HepG2 (cell line): ENCODE results near the gene HAPLN3. TPM values are rescaled to one million over a fixed set of nuclear protein-coding genes. Genes with fewer than 3 reads are reported as not detected.

Experiments
- ATAC-seq: fragments of 200-7000 bp; cut with Tn5 transposase; 3 replicates; pipeline ENCODE4 v1.9.1; 2020; ENCODE audit warnings: mild to moderate bottlenecking, moderate library complexity
- BruUV-seq: library from RNA; stranded (reverse); fragments of 400-500 nt; replicated peaks from 2 replicates; lab custom pipeline; 2021; lab: Mats Ljungman, UMichigan
- CTCF ChIA-PET: fragments of 300-600 bp; formaldehyde crosslinking; extraction: SDS; loops from one replicate; lab custom pipeline; 2021; ENCODE audit warnings: low total read pairs, inconsistent platforms, low intra/inter-chr PET ratio; lab: Yijun Ruan, JAX
- POLR2A ChIA-PET: fragments of 350-600 bp; sonication (Branson Sonifier 250); formaldehyde crosslinking; loops from one replicate; lab custom pipeline; 2020; ENCODE audit warnings: antibody characterized with exemption, inconsistent platforms; lab: Yijun Ruan, JAX
- DNase-seq: peaks from one replicate; pipeline ENCODE4 v3.0.0-alpha.2; 2015; ENCODE audit warnings: low spot score
- FAIRE-seq: peaks from 3 replicates; lab custom pipeline; 2011; peaks lifted over from hg19 to GRCh38; lab: Jason Lieb, UNC
- H2AFZ ChIP-seq: one replicate; pipeline ENCODE4 v1.6.1; 2011; ENCODE audit warnings: low read length, inconsistent platforms
- H3K27ac ChIP-seq: fragments of 300-600 bp; 3 replicates; pipeline ENCODE4 v1.8.0; 2011; ENCODE audit warnings: mixed run types, mild to moderate bottlenecking, mixed read lengths, low read length, inconsistent platforms; ENCODE audit not compliant: insufficient read depth; ENCODE audit errors: extremely low read length
- H3K27me3 ChIP-seq, 2 experiments: fragments of 200-600 bp in 1 of 2; 2 replicates in 1 of 2; 3 replicates in 1 of 2; pipeline versions ENCODE4 v1.6.0 to v1.8.0; 2011; ENCODE audit warnings: low read length in 2 of 2, mild to moderate bottlenecking in 2 of 2, moderate library complexity in 2 of 2, inconsistent platforms in 1 of 2; ENCODE audit not compliant: insufficient read depth in 2 of 2, control insufficient read depth in 1 of 2
- H3K36me3 ChIP-seq, 2 experiments: fragments of 200-600 bp in 1 of 2; replicated peaks in 1 of 2; 2 replicates in 1 of 2; 3 replicates in 1 of 2; pipeline versions ENCODE4 v1.5.1 to v1.8.0; 2011; ENCODE audit warnings: low read length in 2 of 2, inconsistent platforms in 1 of 2; ENCODE audit not compliant: insufficient read depth in 2 of 2, control insufficient read depth in 1 of 2
- H3K4me1 ChIP-seq: 2 replicates; pipeline ENCODE4 v1.5.1; 2012; ENCODE audit warnings: low read length, inconsistent platforms; ENCODE audit not compliant: insufficient read depth
- H3K4me2 ChIP-seq: 2 replicates; pipeline ENCODE4 v1.6.0; 2011; ENCODE audit warnings: low read depth, low read length, inconsistent platforms
- H3K4me3 ChIP-seq, 3 experiments: fragments of 200-600 bp in 1 of 3; sonication (generic), shearing (Covaris generic) in 1 of 3; replicated peaks in 1 of 3; 2 replicates each; pipeline ENCODE4 v1.5.1; 2011 to 2016; ENCODE audit warnings: low read length in 3 of 3, inconsistent platforms in 2 of 3, low read depth in 2 of 3, mild to moderate bottlenecking in 2 of 3, control low read depth in 1 of 3, mixed read lengths in 1 of 3; ENCODE audit not compliant: insufficient read depth in 1 of 3
- H3K79me2 ChIP-seq: one replicate; pipeline ENCODE4 v1.6.1; 2011; ENCODE audit warnings: low read length, inconsistent platforms; ENCODE audit not compliant: insufficient read depth
- H3K9ac ChIP-seq: 2 replicates; pipeline ENCODE4 v1.6.0; 2011; ENCODE audit warnings: mild to moderate bottlenecking, low read depth, low read length, inconsistent platforms; ENCODE audit not compliant: insufficient read depth
- H3K9me3 ChIP-seq: 2 replicates; pipeline ENCODE4 v1.5.1; 2012; ENCODE audit warnings: mild to moderate bottlenecking, low read length
- H4K20me1 ChIP-seq: 2 replicates; pipeline ENCODE4 v1.6.0; 2011; ENCODE audit warnings: inconsistent platforms, mild to moderate bottlenecking, low read length, moderate library complexity; ENCODE audit not compliant: insufficient read depth
- AKAP8 ChIP-seq: sonication (generic); formaldehyde crosslinking; IDR thresholded peaks from 2 replicates; pipeline ENCODE4 v1.5.1; 2020; ENCODE audit warnings: mild to moderate bottlenecking, missing genetic modification reagents
- FOSL2 ChIP-seq: sonication (generic); formaldehyde crosslinking; IDR thresholded peaks from 2 replicates; pipeline ENCODE4 v1.4.0; 2020; ENCODE audit warnings: missing genetic modification reagents
- KLF13 ChIP-seq: sonication (generic); formaldehyde crosslinking; IDR thresholded peaks from 2 replicates; pipeline ENCODE4 v1.4.0; 2020; ENCODE audit warnings: mild to moderate bottlenecking, missing genetic modification reagents
- MAFF ChIP-seq: IDR thresholded peaks from 2 replicates; pipeline ENCODE4 v1.6.1; 2011; ENCODE audit warnings: low read depth, low read length, improper control_type of control experiment
- NBN ChIP-seq: fragments of 450-650 bp; conservative IDR thresholded peaks from 2 replicates; pipeline ENCODE4 v1.6.1; 2017
- TOPORS ChIP-seq: sonication (generic); formaldehyde crosslinking; IDR thresholded peaks from 2 replicates; pipeline ENCODE4 v1.8.0; 2023; ENCODE audit warnings: mild to moderate bottlenecking, missing genetic modification reagents
- ZFP82 ChIP-seq: sonication (generic); formaldehyde crosslinking; IDR thresholded peaks from 2 replicates; pipeline ENCODE4 v1.5.1; 2020; ENCODE audit warnings: mild to moderate bottlenecking, missing genetic modification reagents, borderline replicate concordance
- ZFP91 ChIP-seq: sonication (generic); formaldehyde crosslinking; IDR thresholded peaks from 2 replicates; pipeline ENCODE4 v1.9.0; 2022; ENCODE audit warnings: missing genetic modification reagents, mild to moderate bottlenecking, borderline replicate concordance
- WGBS: methylation state at CpG from one replicate; pipeline ENCODE4 v1.1.6; 2017; ENCODE audit warnings: low lambda C conversion rate; 5-methylcytosine and 5-hydroxymethylcytosine counted together
- in situ Hi-C: cut with HindIII; loops from 2 replicates; pipeline ENCODE4 v1.10.0; 2017; ENCODE audit warnings: low pct_unique_long_range_greater_than_20kb; ENCODE audit not compliant: extremely low pct_ligation_motif_present
- intact Hi-C: fragments of 100-400 bp; cut with micrococcal nuclease; formaldehyde crosslinking; loops from one replicate; pipeline ENCODE4 v1.10.0; 2022; ENCODE audit not compliant: unreplicated experiment
- polyA plus RNA-seq, 8 experiments: library from polyadenylated mRNA; depleted of rRNA in 3 of 8; stranded (reverse) in 7 of 8; unstranded in 1 of 8; fragments of >200 nt; fragmentation: Illumina TruSeq in 4 of 8; extraction: Trizol in 4 of 8; gene quantifications; 2 replicates each; pipeline versions ENCODE4 v1.2.1 to v1.2.3, GENCODE V29; 2011 to 2016; ENCODE audit warnings: low read depth in 4 of 8, missing spikeins in 1 of 8, mixed read lengths in 1 of 8; ENCODE audit not compliant: insufficient read depth in 1 of 8
- total RNA-seq, 5 experiments: library from RNA; depleted of rRNA; stranded (reverse); fragments of >200 nt; fragmentation: Illumina TruSeq; extraction: Trizol; gene quantifications; 2 replicates each; pipeline ENCODE4 v1.2.3, GENCODE V29; 2016; ENCODE audit warnings: low read depth in 1 of 5
- TF ChIP-seq, protein P1 (sequence below): sonication (generic); formaldehyde crosslinking; IDR thresholded peaks from 2 replicates; pipeline ENCODE4 v1.4.0; 2020; ENCODE audit warnings: missing genetic modification reagents
- TF ChIP-seq, protein P2 (sequence below): sonication (generic); formaldehyde crosslinking; IDR thresholded peaks from 2 replicates; pipeline ENCODE4 v1.4.0; 2020; ENCODE audit warnings: missing genetic modification reagents, borderline replicate concordance
- TF ChIP-seq, protein P3 (sequence below): sonication (generic); formaldehyde crosslinking; IDR thresholded peaks from 2 replicates; pipeline ENCODE4 v1.9.0; 2021; ENCODE audit warnings: missing genetic modification reagents, borderline replicate concordance
- TF ChIP-seq, protein P4 (sequence below), 2 experiments: sonication (generic) in 1 of 2; formaldehyde crosslinking in 1 of 2; IDR thresholded peaks; 2 replicates each; pipeline versions ENCODE4 v1.5.1 to v1.6.1; 2011 to 2020; ENCODE audit warnings: borderline replicate concordance in 1 of 2, low read depth in 1 of 2, low read length in 1 of 2, mild to moderate bottlenecking in 1 of 2, missing genetic modification reagents in 1 of 2, moderate library complexity in 1 of 2

The HAPLN3 gene
- total and polyA plus RNA-seq, 2 of the 13 experiments (the other 11 are each of a cell fraction or from before 2014, with no cell fraction given), result 0.09 TPM; not detected in 1

DNA sequence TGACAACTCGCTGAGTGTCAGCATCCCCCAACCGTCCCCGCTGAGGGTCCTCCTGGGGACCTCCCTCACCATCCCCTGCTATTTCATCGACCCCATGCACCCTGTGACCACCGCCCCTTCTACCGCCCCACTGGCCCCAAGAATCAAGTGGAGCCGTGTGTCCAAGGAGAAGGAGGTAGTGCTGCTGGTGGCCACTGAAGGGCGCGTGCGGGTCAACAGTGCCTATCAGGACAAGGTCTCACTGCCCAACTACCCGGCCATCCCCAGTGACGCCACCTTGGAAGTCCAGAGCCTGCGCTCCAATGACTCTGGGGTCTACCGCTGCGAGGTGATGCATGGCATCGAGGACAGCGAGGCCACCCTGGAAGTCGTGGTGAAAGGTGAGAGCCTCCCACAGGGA lies 56.7 kb downstream of the HAPLN3 start:
- no peak overlapping the region for H3K9ac ChIP-seq
- intact Hi-C loops (loop anchor here (10.0 kb wide), 1 partner anchor 214 kb away; the partner anchor contains the start of gene AEN), in situ Hi-C loops (loop anchor here (10.0 kb wide), 1 partner anchor 364 kb away; no protein-coding TSS in a partner anchor)
- no TSS peak for BruUV-seq
- no peak overlapping the region for H2AFZ ChIP-seq
- no peak overlapping the region for H3K4me3 ChIP-seq
- H3K9me3 ChIP-seq, result no peaks in the 10 kb centered on the region
- H3K27me3 ChIP-seq, result peaks cover 0 to 9% of the 10 kb centered on the region in 2 experiments; a peak in 3 of 5 replicates
- no peak overlapping the region for H3K27ac ChIP-seq
- DNase-seq (no peak), ATAC-seq (no peak; the same call in 2 of the 3 replicates), FAIRE-seq (no peak)
- H3K79me2 ChIP-seq, result no peaks in the 10 kb centered on the region
- no peaks in the 10 kb centered on the region for H3K36me3 ChIP-seq
- H3K4me1 ChIP-seq, result no peaks in the 10 kb centered on the region
- 63% methylated on average over 4 of the region's 18 CpGs for WGBS
- H3K4me2 ChIP-seq, result no peak overlapping the region
- H4K20me1 ChIP-seq, result no peaks in the 10 kb centered on the region
- CTCF ChIA-PET, result no interaction called here
- POLR2A ChIA-PET, result no interaction called here
- TF ChIP-seq, protein P1, sequence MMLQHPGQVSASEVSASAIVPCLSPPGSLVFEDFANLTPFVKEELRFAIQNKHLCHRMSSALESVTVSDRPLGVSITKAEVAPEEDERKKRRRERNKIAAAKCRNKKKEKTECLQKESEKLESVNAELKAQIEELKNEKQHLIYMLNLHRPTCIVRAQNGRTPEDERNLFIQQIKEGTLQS (CRISPR knock-in tag), result no peak
- TF ChIP-seq, protein P2, sequence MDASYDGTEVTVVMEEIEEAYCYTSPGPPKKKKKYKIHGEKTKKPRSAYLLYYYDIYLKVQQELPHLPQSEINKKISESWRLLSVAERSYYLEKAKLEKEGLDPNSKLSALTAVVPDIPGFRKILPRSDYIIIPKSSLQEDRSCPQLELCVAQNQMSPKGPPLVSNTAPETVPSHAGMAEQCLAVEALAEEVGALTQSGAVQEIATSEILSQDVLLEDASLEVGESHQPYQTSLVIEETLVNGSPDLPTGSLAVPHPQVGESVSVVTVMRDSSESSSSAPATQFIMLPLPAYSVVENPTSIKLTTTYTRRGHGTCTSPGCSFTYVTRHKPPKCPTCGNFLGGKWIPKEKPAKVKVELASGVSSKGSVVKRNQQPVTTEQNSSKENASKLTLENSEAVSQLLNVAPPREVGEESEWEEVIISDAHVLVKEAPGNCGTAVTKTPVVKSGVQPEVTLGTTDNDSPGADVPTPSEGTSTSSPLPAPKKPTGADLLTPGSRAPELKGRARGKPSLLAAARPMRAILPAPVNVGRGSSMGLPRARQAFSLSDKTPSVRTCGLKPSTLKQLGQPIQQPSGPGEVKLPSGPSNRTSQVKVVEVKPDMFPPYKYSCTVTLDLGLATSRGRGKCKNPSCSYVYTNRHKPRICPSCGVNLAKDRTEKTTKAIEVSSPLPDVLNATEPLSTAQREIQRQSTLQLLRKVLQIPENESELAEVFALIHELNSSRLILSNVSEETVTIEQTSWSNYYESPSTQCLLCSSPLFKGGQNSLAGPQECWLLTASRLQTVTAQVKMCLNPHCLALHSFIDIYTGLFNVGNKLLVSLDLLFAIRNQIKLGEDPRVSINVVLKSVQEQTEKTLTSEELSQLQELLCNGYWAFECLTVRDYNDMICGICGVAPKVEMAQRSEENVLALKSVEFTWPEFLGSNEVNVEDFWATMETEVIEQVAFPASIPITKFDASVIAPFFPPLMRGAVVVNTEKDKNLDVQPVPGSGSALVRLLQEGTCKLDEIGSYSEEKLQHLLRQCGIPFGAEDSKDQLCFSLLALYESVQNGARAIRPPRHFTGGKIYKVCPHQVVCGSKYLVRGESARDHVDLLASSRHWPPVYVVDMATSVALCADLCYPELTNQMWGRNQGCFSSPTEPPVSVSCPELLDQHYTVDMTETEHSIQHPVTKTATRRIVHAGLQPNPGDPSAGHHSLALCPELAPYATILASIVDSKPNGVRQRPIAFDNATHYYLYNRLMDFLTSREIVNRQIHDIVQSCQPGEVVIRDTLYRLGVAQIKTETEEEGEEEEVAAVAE (CRISPR knock-in tag), result no peak
- TF ChIP-seq NBN (no peak), TOPORS (CRISPR knock-in tag) (no peak), ZFP91 (no peak), MAFF (no peak), KLF13 (CRISPR knock-in tag) (no peak), FOSL2 (no peak), ZFP82 (CRISPR knock-in tag) (no peak), AKAP8 (CRISPR knock-in tag) (no peak)
- TF ChIP-seq, protein P3, sequence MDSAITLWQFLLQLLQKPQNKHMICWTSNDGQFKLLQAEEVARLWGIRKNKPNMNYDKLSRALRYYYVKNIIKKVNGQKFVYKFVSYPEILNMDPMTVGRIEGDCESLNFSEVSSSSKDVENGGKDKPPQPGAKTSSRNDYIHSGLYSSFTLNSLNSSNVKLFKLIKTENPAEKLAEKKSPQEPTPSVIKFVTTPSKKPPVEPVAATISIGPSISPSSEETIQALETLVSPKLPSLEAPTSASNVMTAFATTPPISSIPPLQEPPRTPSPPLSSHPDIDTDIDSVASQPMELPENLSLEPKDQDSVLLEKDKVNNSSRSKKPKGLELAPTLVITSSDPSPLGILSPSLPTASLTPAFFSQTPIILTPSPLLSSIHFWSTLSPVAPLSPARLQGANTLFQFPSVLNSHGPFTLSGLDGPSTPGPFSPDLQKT (CRISPR knock-in tag), result no peak
- TF ChIP-seq, protein P4, sequence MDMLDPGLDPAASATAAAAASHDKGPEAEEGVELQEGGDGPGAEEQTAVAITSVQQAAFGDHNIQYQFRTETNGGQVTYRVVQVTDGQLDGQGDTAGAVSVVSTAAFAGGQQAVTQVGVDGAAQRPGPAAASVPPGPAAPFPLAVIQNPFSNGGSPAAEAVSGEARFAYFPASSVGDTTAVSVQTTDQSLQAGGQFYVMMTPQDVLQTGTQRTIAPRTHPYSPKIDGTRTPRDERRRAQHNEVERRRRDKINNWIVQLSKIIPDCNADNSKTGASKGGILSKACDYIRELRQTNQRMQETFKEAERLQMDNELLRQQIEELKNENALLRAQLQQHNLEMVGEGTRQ (IDR thresholded peaks at IDR 0.05; ENCODE audit: low read depth, low read length), result no peak
- TF ChIP-seq, protein P4 (CRISPR knock-in tag; IDR thresholded peaks at IDR 0.05; ENCODE audit: borderline replicate concordance), result no peak
